Peyer's patch (tissue), 4 donors: ENCODE results near the gene EZH2.

ENCODE experiments used
- POLR2A ChIP-seq, 2 donors: fragments of 450-650 bp; IDR thresholded peaks; one replicate each; pipeline ENCODE4 v1.5.1; 2017; ENCODE audit warnings: antibody characterized with exemption in 2 of 2, mild to moderate bottlenecking in 2 of 2, moderate library complexity in 2 of 2
- TF ChIP-seq, protein P1 (sequence below), 6 experiments: fragments of 450-650 bp in 4 of 6; fragments of 200-600 bp in 2 of 6; sonication (generic) in 1 of 6; IDR thresholded peaks; one replicate each; pipeline ENCODE4 v1.5.1; 2017 to 2019; ENCODE audit warnings: antibody characterized with exemption in 6 of 6, mild to moderate bottlenecking in 3 of 6, moderate library complexity in 1 of 6

DNA sequence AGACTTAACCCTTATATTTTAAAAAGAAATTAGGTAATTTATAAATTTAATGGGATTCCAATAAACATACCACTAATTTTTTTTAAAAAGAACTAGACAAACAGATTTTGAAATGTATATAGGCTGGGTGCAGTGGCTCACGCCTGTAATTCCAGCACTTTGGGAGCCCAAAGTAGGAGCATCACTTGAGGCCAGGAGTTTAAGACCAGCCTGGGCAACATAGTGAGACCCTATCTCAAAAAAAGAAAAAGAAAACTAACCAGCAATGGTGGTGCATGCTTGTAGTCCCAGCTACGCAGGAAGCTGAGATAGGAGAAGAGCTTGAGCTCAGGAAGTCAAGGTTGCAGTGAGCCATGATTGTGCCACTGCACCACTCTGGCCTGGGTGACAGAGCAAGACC, 62.7 kb downstream of the EZH2 start:
- TF ChIP-seq, protein P1, sequence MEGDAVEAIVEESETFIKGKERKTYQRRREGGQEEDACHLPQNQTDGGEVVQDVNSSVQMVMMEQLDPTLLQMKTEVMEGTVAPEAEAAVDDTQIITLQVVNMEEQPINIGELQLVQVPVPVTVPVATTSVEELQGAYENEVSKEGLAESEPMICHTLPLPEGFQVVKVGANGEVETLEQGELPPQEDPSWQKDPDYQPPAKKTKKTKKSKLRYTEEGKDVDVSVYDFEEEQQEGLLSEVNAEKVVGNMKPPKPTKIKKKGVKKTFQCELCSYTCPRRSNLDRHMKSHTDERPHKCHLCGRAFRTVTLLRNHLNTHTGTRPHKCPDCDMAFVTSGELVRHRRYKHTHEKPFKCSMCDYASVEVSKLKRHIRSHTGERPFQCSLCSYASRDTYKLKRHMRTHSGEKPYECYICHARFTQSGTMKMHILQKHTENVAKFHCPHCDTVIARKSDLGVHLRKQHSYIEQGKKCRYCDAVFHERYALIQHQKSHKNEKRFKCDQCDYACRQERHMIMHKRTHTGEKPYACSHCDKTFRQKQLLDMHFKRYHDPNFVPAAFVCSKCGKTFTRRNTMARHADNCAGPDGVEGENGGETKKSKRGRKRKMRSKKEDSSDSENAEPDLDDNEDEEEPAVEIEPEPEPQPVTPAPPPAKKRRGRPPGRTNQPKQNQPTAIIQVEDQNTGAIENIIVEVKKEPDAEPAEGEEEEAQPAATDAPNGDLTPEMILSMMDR (IDR thresholded peaks at IDR 0.05) = no peak
- TF ChIP-seq POLR2A (IDR thresholded peaks at IDR 0.05) = no peak
